ENCODE results near the gene MYEOV.

DNA sequence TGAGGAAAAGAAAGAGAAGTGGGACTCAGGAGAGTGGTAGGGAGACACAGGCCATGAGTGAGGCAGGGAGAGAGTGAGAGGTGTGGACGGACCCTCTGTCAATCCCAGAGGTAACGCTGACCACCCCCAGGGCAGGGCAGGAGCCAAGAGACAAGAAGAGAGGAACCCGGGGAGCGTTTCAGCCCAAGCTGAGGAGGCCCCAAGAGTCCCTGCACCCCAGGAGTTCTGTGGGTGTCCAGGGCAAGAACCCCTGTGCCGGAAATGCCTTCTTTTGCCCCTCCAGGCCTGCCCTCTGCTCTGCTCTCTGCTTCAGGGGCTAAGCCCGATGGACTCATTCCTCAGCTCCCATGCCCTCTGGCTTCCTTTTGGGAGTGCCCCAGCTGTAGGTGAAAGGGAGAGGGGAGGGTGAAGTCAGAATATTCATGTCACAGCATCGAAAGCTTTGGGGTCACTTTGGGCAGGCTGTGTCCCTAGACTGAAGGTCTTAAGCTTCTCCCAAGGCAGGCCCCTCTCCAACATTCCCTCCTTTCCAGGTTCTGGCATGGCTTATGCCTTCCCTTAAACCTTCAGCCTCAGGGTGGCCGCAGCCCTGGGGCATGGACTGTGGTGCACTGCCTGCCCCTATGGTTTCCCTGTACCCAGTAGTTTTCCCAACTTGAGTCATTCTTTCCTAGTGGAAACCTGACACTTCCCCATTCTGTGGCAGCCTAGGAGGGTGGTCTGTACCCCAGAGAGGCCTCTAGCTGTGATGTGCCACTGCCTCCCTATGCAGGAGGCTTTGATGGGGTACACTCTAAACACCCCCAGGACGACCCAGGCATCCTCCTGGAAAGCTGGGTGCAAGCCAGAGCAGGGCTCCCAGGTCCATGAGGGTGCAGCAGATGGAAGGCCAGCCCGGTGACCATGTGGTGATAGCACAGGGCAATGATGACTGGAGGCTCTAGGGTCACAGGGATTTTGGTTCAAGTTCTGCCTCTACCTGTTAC lies 27.1 kb downstream of the MYEOV start:
- TF ChIP-seq, protein P1, sequence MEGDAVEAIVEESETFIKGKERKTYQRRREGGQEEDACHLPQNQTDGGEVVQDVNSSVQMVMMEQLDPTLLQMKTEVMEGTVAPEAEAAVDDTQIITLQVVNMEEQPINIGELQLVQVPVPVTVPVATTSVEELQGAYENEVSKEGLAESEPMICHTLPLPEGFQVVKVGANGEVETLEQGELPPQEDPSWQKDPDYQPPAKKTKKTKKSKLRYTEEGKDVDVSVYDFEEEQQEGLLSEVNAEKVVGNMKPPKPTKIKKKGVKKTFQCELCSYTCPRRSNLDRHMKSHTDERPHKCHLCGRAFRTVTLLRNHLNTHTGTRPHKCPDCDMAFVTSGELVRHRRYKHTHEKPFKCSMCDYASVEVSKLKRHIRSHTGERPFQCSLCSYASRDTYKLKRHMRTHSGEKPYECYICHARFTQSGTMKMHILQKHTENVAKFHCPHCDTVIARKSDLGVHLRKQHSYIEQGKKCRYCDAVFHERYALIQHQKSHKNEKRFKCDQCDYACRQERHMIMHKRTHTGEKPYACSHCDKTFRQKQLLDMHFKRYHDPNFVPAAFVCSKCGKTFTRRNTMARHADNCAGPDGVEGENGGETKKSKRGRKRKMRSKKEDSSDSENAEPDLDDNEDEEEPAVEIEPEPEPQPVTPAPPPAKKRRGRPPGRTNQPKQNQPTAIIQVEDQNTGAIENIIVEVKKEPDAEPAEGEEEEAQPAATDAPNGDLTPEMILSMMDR (conservative IDR thresholded peaks at IDR 0.05): no peak
- no peak for TF ChIP-seq ZFX (IDR thresholded peaks at IDR 0.05)
